GM23248 (cell line): Measurements from ENCODE around the gene COMMD1. TPM values are rescaled to one million over a fixed set of nuclear protein-coding genes. Genes with fewer than 3 reads are reported as not detected.

Experiments used
- DNase-seq: peaks from one replicate; pipeline ENCODE4 v3.0.0-alpha.2; 2015
- H2AFZ ChIP-seq: fragments of 200-600 bp; sonication (generic); 2 replicates; pipeline ENCODE4 v1.6.1; 2016; ENCODE audit warnings: antibody characterized with exemption
- H3F3A ChIP-seq: fragments of 200-600 bp; sonication (generic); 2 replicates; pipeline ENCODE4 v1.6.1; 2016; ENCODE audit warnings: mild to moderate bottlenecking, antibody characterized with exemption, mixed run types; ENCODE audit not compliant: insufficient read depth
- H3K27ac ChIP-seq: fragments of 200-600 bp; sonication (generic); 2 replicates; pipeline ENCODE4 v1.5.1; 2016; ENCODE audit warnings: mild to moderate bottlenecking
- H3K27me3 ChIP-seq: fragments of 200-600 bp; sonication (generic); replicated peaks from 2 replicates; pipeline ENCODE4 v1.6.1; 2016; ENCODE audit warnings: mild to moderate bottlenecking; ENCODE audit not compliant: insufficient read depth
- H3K36me3 ChIP-seq: fragments of 200-600 bp; sonication (generic); 2 replicates; pipeline ENCODE4 v1.6.1; 2016; ENCODE audit warnings: low read depth, mild to moderate bottlenecking
- H3K4me1 ChIP-seq: fragments of 200-600 bp; sonication (generic); 2 replicates; pipeline ENCODE4 v1.6.1; 2016; ENCODE audit warnings: mild to moderate bottlenecking; ENCODE audit not compliant: insufficient read depth
- H3K4me2 ChIP-seq: fragments of 200-600 bp; sonication (generic); one replicate; pipeline ENCODE4 v1.6.1; 2016; ENCODE audit warnings: mild to moderate bottlenecking; ENCODE audit not compliant: unreplicated experiment
- H3K4me3 ChIP-seq: fragments of 200-600 bp; sonication (generic); 2 replicates; pipeline ENCODE4 v1.5.1; 2016; ENCODE audit warnings: mild to moderate bottlenecking
- H3K79me2 ChIP-seq: fragments of 200-600 bp; sonication (generic); 2 replicates; pipeline ENCODE4 v1.6.1; 2016; ENCODE audit warnings: mild to moderate bottlenecking; ENCODE audit not compliant: insufficient read depth
- H3K9ac ChIP-seq: fragments of 200-600 bp; sonication (generic); 2 replicates; pipeline ENCODE4 v1.6.1; 2016; ENCODE audit warnings: mild to moderate bottlenecking
- H3K9me2 ChIP-seq: fragments of 200-600 bp; sonication (generic); 2 replicates; pipeline ENCODE4 v1.6.1; 2016; ENCODE audit warnings: mixed run types, mild to moderate bottlenecking, moderate library complexity; ENCODE audit not compliant: insufficient read depth
- H3K9me3 ChIP-seq: fragments of 200-600 bp; sonication (generic); one replicate; pipeline ENCODE4 v1.6.1; 2017; ENCODE audit warnings: low read depth
- H4K20me1 ChIP-seq: fragments of 200-600 bp; sonication (generic); 2 replicates; pipeline ENCODE4 v1.6.0; 2016; ENCODE audit not compliant: insufficient read depth
- EZH2 ChIP-seq: fragments of 200-600 bp; sonication (generic); IDR thresholded peaks from 2 replicates; pipeline ENCODE4 v1.6.1; 2018; ENCODE audit warnings: antibody characterized with exemption, mild to moderate bottlenecking; ENCODE audit not compliant: insufficient read depth, poor library complexity, severe bottlenecking
- EZH2phosphoT487 ChIP-seq: fragments of 200-600 bp; sonication (generic); IDR thresholded peaks from 2 replicates; pipeline ENCODE4 v1.6.1; 2018; ENCODE audit warnings: antibody characterized with exemption, moderate library complexity, mild to moderate bottlenecking, low read depth; ENCODE audit not compliant: insufficient read depth
- WGBS, 2 experiments: methylation state at CpG; one replicate each; pipeline ENCODE4 v1.1.6; 2015 to 2017; ENCODE audit warnings: low lambda C conversion rate in 2 of 2, low coverage in 1 of 2; ENCODE audit errors: missing lambda C conversion rate in 2 of 2; 5-methylcytosine and 5-hydroxymethylcytosine counted together
- in situ Hi-C: fragments of 300-500 bp; cut with MboI; formaldehyde crosslinking; loops from 2 replicates; pipeline ENCODE4 v1.15.0; 2020
- polyA plus RNA-seq: library from polyadenylated mRNA; unstranded; fragments of >200 nt; fragmentation: Nextera tagmentation; extraction: Ambion mirVana; gene quantifications from 2 replicates; pipeline ENCODE4 v1.2.1, GENCODE V29; 2016
- small RNA-seq: library from RNA; depleted of rRNA; stranded (forward); fragments of <200 nt; gene quantifications from one replicate; pipeline ENCODE3, GENCODE V24; 2014; ENCODE audit warnings: low read depth, low replicate concordance
- total RNA-seq: library from RNA; depleted of rRNA; stranded (reverse); fragments of >200 nt; shearing (Covaris generic); gene quantifications from 2 replicates; pipeline ENCODE4 v1.2.3, GENCODE V29; 2014; rRNA removed

The COMMD1 gene
- total and polyA plus RNA-seq, 2 experiments from 2014 or later = 40.5 to 74.2 TPM

DNA sequence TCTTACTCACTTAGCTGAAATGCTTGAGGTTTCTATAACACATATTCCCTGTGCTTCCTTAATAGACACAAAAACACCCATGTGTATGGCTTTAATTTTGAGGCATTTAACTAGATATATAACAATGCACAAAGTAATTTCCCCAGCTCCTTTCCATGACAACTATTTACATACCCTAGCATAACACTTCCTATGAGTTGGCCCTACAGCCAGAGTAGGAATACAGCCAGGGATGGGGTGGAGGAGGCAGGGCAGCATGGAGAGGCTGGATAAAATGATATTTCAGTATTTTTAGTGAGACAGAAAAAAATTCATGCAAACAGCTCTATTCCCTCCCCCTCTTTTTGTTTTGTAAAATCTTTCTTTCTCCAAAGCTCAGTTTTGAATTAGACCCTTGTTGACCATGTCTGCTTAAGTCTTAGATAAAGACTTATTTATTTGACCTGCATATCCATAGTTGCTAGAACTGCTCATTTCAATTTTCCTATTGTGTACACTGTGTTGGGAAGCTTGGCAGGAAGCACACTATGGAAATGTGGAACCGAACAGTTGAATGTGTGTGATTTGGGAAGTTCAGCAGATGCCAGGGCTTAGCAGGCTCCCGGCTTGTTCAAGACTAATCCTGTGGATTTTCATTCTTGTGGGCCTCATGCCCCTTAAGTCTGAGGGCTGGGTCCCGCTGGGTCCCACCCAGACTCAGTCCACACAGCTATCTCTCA lies 279.2 kb downstream of the COMMD1 start:
- no peak overlapping the region for H3K27ac ChIP-seq
- no peaks in the 10 kb centered on the region for H3K27me3 ChIP-seq
- no peaks in the 10 kb centered on the region for H3K79me2 ChIP-seq
- H3K9me2 ChIP-seq = no peaks in the 10 kb centered on the region
- no peak for DNase-seq
- no peaks in the 10 kb centered on the region for H3K4me1 ChIP-seq
- H3K4me3 ChIP-seq = no peak overlapping the region
- H4K20me1 ChIP-seq = no peaks in the 10 kb centered on the region
- H3K4me2 ChIP-seq = no peak overlapping the region
- no peaks in the 10 kb centered on the region for H3F3A ChIP-seq
- H2AFZ ChIP-seq = no peak overlapping the region
- in situ Hi-C loops = no loop called here
- no peak for TF ChIP-seq EZH2phosphoT487
- TF ChIP-seq EZH2 = no peak
- no peaks in the 10 kb centered on the region for H3K36me3 ChIP-seq
- WGBS, 2 experiments = 62 to 66% methylated on average over 3 of the region's 3 CpGs
- H3K9ac ChIP-seq = no peak overlapping the region
- H3K9me3 ChIP-seq = no peaks in the 10 kb centered on the region

Small RNAs within 50 kb of the gene (small RNA-seq; reads per million reads assigned to genes)
- gene RF00019 = not detected

Other genes with a start within 250 kb of the COMMD1 start
- 0.25 and 0.76 TPM in 2 replicates for gene FAM161A, start 51.6 kb upstream of the COMMD1 start, total RNA-seq
- gene FAM161A, start 51.6 kb upstream of the COMMD1 start, polyA plus RNA-seq = 1.4 and 1.8 TPM in 2 replicates
- 126 and 129 TPM in 2 replicates for gene CCT4, start 17.0 kb upstream of the COMMD1 start, total RNA-seq
- 122 and 124 TPM in 2 replicates for gene CCT4, start 17.0 kb upstream of the COMMD1 start, polyA plus RNA-seq